Nephron progenitor cell (in vitro differentiated cells): ENCODE measurements around the gene EXOC6B.

Experiments
- DNase-seq: peaks from one replicate; pipeline ENCODE4 v3.0.0; 2021
- H3K27ac Mint-ChIP-seq: 2 replicates; pipeline ENCODE4 v1.8.0; 2021; ENCODE audit warnings: mild to moderate bottlenecking, moderate library complexity, mixed read lengths
- H3K27me3 Mint-ChIP-seq: 2 replicates; pipeline ENCODE4 v1.8.0; 2021; ENCODE audit warnings: mild to moderate bottlenecking, low read depth, mixed read lengths; ENCODE audit not compliant: poor library complexity
- H3K36me3 Mint-ChIP-seq: 2 replicates; pipeline ENCODE4 v1.8.0; 2021; ENCODE audit warnings: low read depth, mixed read lengths
- H3K4me1 Mint-ChIP-seq: 2 replicates; pipeline ENCODE4 v1.8.0; 2021; ENCODE audit warnings: mixed read lengths
- H3K4me3 Mint-ChIP-seq: 2 replicates; pipeline ENCODE4 v1.8.0; 2021; ENCODE audit warnings: mild to moderate bottlenecking, moderate library complexity, mixed read lengths
- H3K9me3 Mint-ChIP-seq: 2 replicates; pipeline ENCODE4 v1.8.0; 2021; ENCODE audit warnings: mild to moderate bottlenecking, moderate library complexity, mixed read lengths
- TF ChIP-seq, protein P1 (sequence below): fragments of 200-600 bp; sonication (generic); IDR thresholded peaks from 2 replicates; pipeline ENCODE4 v1.5.0; 2021; ENCODE audit warnings: antibody characterized with exemption

EXOC6B gene

DNA sequence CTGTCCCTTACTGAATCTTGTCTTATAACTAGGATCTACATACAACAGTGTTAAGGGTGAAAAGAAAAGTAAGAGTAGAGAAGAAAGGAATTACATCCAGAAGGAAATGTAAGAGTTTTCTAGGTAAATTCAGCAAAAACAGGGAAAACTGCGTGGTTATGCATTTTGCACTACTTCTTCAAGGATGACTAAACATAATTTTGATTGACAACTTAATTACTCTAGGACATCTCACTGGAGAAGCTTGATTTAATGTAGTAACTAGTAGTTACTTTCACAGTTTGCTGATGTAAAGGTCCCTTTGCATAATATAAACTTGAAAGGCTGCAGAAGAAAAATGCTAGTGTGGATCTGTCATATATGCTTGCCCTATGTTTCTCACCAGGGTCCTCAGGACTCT is 464.8 kb downstream of the EXOC6B start:
- TF ChIP-seq, protein P1, sequence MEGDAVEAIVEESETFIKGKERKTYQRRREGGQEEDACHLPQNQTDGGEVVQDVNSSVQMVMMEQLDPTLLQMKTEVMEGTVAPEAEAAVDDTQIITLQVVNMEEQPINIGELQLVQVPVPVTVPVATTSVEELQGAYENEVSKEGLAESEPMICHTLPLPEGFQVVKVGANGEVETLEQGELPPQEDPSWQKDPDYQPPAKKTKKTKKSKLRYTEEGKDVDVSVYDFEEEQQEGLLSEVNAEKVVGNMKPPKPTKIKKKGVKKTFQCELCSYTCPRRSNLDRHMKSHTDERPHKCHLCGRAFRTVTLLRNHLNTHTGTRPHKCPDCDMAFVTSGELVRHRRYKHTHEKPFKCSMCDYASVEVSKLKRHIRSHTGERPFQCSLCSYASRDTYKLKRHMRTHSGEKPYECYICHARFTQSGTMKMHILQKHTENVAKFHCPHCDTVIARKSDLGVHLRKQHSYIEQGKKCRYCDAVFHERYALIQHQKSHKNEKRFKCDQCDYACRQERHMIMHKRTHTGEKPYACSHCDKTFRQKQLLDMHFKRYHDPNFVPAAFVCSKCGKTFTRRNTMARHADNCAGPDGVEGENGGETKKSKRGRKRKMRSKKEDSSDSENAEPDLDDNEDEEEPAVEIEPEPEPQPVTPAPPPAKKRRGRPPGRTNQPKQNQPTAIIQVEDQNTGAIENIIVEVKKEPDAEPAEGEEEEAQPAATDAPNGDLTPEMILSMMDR, result no peak
- Mint-ChIP-seq H3K27ac (no peak overlapping the region), H3K36me3 (no peaks in the 10 kb centered on the region), H3K27me3 (no peaks in the 10 kb centered on the region), H3K9me3 (no peaks in the 10 kb centered on the region), H3K4me3 (no peak overlapping the region), H3K4me1 (peaks cover 5% of the 10 kb centered on the region)
- no peak for DNase-seq

DNA sequence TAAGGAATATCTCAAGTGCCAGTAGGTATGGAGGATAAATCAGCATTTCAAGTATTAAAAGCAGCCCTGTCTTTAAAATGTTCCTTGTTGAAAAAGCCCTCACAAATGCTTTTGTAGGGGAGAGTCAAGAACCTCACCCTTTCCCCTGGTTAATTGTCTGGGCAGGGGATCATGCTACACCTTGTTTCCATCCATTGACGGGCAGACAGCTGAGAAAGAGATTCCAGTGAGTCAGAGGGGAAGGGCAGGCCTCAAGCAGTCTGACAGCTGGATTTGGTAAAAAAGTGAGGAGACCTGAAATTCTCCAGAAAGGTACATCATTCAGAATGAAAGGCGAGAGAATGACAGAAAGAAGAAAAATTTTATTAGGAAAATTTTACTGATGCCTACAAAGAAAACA is 475.0 kb downstream of the EXOC6B start:
- H3K36me3 Mint-ChIP-seq, result peaks cover 5% of the 10 kb centered on the region
- peaks cover 22% of the 10 kb centered on the region for H3K4me1 Mint-ChIP-seq
- no peaks in the 10 kb centered on the region for H3K9me3 Mint-ChIP-seq
- no peak overlapping the region for H3K4me3 Mint-ChIP-seq
- H3K27ac Mint-ChIP-seq, result no peak overlapping the region
- no peaks in the 10 kb centered on the region for H3K27me3 Mint-ChIP-seq
- TF ChIP-seq, protein P1, result no peak
- DNase-seq, result no peak

DNA sequence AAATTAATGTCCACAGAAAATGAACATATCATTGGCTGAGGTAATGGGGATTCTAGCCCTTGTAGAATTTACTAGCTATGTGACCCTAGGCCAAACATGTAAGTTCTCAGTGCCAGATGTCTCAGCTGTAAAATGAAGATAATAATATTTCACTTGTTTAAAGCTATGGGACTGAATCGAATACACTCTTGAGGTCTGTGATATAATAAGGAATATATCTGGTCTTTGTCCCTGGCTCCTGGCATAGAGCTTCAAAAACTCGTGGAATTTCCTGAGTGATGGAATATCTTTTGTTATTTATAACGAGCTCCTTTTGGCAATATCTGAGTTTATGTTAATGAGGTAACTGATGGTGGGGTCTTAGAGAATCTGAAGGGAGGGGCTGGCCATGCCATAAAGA is 476.8 kb downstream of the EXOC6B start:
- H3K27ac Mint-ChIP-seq, result no peak overlapping the region
- H3K27me3 Mint-ChIP-seq, result no peaks in the 10 kb centered on the region
- TF ChIP-seq, protein P1, result no peak
- peaks cover 14% of the 10 kb centered on the region for H3K4me1 Mint-ChIP-seq
- DNase-seq, result no peak
- peaks cover 9% of the 10 kb centered on the region for H3K9me3 Mint-ChIP-seq
- peaks cover 12% of the 10 kb centered on the region for H3K36me3 Mint-ChIP-seq
- no peak overlapping the region for H3K4me3 Mint-ChIP-seq

DNA sequence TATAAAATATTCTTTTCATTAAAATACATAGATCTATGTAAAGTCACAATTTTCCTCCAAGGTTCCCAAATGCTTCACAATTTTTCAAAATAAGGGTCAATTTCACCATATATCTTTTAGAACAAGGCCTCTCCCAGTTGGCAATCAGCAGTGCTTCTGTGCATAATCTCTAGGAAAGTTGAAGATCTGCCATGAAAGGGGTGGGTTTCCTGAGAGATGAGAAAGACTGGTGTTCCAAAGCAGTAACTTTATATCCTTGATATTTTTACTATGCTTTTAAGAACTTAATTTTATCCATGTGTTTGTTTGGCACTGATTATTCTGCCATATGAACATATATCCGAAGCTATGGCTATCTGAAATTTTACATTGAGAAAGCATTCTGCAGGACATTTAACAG is 478.8 kb downstream of the EXOC6B start:
- Mint-ChIP-seq H3K9me3 (peaks cover 13% of the 10 kb centered on the region), H3K4me1 (peaks cover 13% of the 10 kb centered on the region), H3K27ac (no peak overlapping the region), H3K4me3 (no peak overlapping the region), H3K27me3 (no peaks in the 10 kb centered on the region), H3K36me3 (peaks cover 12% of the 10 kb centered on the region)
- TF ChIP-seq, protein P1, result no peak
- DNase-seq, result no peak

DNA sequence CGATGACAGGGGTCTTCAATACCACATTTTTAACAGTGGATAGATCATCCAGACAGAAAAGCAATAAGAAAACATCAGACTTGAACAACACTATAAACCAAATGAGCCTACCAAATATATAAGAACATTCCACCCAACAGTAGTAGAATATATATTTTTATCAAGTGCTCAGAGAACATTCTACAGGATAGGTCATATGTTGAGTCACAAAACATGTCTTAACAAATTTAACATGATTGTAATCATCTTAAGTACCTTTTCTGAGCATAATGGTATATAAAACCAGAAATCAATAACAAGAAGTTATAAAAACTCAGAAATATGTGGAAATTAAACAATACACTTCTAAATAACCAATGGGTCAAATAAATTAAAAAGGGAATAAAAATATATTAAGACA is 484.2 kb downstream of the EXOC6B start:
- Mint-ChIP-seq H3K4me1 (no peaks in the 10 kb centered on the region), H3K36me3 (peaks cover 12% of the 10 kb centered on the region), H3K27ac (no peak overlapping the region), H3K9me3 (peaks cover 13% of the 10 kb centered on the region), H3K27me3 (no peaks in the 10 kb centered on the region), H3K4me3 (no peak overlapping the region)
- TF ChIP-seq, protein P1, result no peak
- no peak for DNase-seq

DNA sequence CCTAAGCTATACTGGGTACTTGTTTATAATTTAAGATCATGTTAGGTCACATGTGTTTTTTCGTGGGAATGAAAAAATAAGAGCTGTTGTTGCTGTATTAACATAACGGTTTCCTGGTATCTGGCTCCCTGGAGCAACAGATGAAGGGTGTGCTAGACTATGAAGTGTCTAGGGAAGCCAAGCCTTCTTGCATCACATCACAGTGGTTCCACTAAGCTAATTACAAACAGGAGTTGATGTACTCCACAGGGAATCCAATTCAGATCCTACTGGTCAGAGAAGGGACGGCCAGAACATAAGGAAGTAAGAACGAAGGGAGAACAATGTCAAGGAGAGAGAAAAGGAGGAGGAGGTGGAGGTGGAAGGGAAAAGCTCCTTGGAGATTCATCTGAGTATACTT is 485.2 kb downstream of the EXOC6B start:
- Mint-ChIP-seq H3K9me3 (peaks cover 13% of the 10 kb centered on the region), H3K4me1 (no peaks in the 10 kb centered on the region), H3K27me3 (no peaks in the 10 kb centered on the region), H3K4me3 (no peak overlapping the region), H3K36me3 (peaks cover 12% of the 10 kb centered on the region), H3K27ac (no peak overlapping the region)
- TF ChIP-seq, protein P1, result no peak
- no peak for DNase-seq
